GM12891 (cell line): ENCODE data around the gene VAV2.

ENCODE experiments used
- DNase-seq: peaks from one replicate; pipeline ENCODE4 v3.0.0; 2011; ENCODE audit warnings: low spot score; ENCODE audit not compliant: insufficient read length
- FAIRE-seq: peaks from 2 replicates; lab custom pipeline; 2011; peaks lifted over from hg19 to GRCh38; lab: Jason Lieb, UNC
- PAX5 ChIP-seq: IDR thresholded peaks from 2 replicates; pipeline ENCODE4 v1.6.1; 2011; ENCODE audit warnings: low read length, moderate library complexity, mild to moderate bottlenecking; ENCODE audit not compliant: insufficient read depth, severe bottlenecking
- POLR2A ChIP-seq: IDR thresholded peaks from 2 replicates; pipeline ENCODE4 v1.6.1; 2011; ENCODE audit warnings: low read depth, low read length, control low read depth
- POLR2AphosphoS5 ChIP-seq: IDR thresholded peaks from 2 replicates; pipeline ENCODE4 v1.6.1; 2011; ENCODE audit warnings: low read depth, low read length, control low read depth
- POU2F2 ChIP-seq: IDR thresholded peaks from 2 replicates; pipeline ENCODE4 v1.6.1; 2011; ENCODE audit warnings: low read depth, mild to moderate bottlenecking, control low read depth, low read length, moderate library complexity
- SPI1 ChIP-seq: IDR thresholded peaks from 2 replicates; pipeline ENCODE4 v1.6.1; 2011; ENCODE audit warnings: low read depth, low read length, control low read depth
- TAF1 ChIP-seq: IDR thresholded peaks from 2 replicates; pipeline ENCODE4 v1.6.1; 2011; ENCODE audit warnings: low read depth, low read length, control low read depth

VAV2 gene

GRCh38 chr9:133916159-133916541 lies 76.0 kb downstream of the VAV2 start:
- no peak for TF ChIP-seq POU2F2
- no peak for TF ChIP-seq SPI1
- TF ChIP-seq POLR2A = no peak
- no peak for TF ChIP-seq TAF1
- no peak for TF ChIP-seq PAX5
- no peak for TF ChIP-seq POLR2AphosphoS5
- DNase-seq (no peak), FAIRE-seq (no peak)

GRCh38 chr9:133915534-133916158 lies 76.5 kb downstream of the VAV2 start:
- FAIRE-seq (peak; percentile 85), DNase-seq (no peak)
- TF ChIP-seq POU2F2 (no peak; the same call in 1 of the 2 replicates), PAX5 (no peak), POLR2A (no peak), TAF1 (no peak), SPI1 (no peak), POLR2AphosphoS5 (no peak)

DNA sequence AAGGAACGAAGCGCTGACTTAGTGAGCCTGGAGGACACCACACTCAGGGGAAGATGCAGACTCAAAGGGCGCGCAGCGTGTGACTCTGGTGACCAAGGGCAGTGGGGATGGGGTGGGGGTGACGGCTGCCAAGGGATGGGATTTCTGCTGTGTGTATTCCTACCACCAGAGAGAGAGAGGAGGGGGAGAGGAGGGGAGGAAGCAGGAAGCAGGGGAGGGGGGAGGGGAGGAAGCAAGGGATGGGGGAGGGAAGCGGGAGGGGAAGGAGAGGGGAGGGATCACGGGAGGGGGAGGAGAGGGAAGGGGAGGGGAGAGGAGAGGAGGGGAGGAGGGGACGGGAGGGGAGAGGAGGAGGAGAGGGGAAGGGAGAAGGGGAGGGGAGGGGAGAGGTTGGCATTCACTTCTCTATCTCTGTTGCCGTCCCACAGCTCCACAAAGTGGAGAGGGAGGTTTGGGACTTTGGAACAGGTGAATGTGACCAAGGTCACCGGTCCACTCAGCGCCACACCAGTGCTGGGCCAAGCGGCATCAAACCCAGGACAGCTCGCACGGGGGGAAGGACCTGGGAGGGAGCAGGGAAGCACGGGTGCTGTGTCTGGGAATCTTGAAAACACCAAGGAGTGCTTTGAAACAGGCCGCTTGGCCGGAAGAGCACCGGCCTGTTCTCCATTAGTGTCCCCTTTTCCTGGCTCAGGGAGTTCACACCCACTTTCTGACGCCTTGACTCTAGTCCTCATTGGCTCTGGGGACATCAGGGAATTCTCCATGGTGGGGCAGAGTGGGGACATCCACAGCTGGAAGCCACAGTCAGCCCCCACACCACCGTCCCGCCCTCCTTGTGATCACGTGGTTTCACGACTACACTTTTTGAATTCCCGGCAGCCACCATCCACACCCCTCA lies 77.4 kb downstream of the VAV2 start:
- TF ChIP-seq SPI1 = no peak
- TF ChIP-seq TAF1 = no peak
- TF ChIP-seq PAX5 = no peak
- TF ChIP-seq POLR2A = no peak
- TF ChIP-seq POU2F2 = no peak
- no peak for TF ChIP-seq POLR2AphosphoS5
- no peak for DNase-seq
- FAIRE-seq = no peak

DNA sequence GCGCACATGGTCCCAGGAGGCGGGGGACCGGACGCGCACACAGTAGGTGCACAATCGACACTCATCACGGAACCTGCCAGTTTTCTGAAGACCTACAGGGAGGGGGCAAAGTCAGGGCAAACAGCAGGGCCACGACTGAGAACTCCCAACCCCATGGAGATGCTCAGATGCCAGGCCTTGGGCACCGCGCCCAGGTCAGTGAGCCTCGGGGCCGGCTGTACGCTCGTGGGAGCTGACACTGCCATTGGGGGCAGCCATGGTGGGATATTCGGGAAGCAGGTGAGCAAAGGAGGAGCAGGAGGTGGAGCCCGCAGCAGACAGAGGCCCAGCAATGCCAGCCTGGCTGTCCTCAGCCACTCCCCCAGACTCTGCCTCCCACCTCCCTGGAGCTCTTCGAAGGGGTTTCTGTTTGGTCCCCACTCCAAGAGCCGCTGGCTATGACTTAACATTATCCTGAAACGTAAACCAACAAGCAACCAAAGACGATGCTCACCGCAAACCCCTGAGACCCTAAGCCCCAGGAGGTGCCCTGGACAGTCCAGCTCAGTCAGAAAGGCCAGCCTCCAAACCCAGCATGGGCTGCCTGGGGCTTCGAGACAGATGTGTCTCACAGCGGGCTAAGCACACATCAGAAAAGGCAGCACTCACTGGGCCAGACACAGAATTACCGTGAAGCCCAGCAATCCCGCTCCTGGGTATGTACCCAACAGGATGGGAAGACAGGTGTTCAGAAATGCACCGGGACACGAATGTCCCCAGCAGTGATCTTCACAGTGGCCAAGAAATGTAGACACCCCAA lies 78.4 kb downstream of the VAV2 start:
- TF ChIP-seq POU2F2 (no peak), TAF1 (no peak), POLR2AphosphoS5 (no peak), SPI1 (no peak), PAX5 (no peak), POLR2A (no peak)
- no peak for FAIRE-seq
- no peak for DNase-seq

GRCh38 chr9:133910855-133911514 lies 81.1 kb downstream of the VAV2 start:
- DNase-seq = no peak
- FAIRE-seq = peak; percentile 5
- no peak for TF ChIP-seq POLR2A

GRCh38 chr9:133906932-133907910 lies 84.9 kb downstream of the VAV2 start:
- DNase-seq = no peak
- no peak for FAIRE-seq
- TF ChIP-seq POLR2A (no peak), PAX5 (no peak), POLR2AphosphoS5 (no peak), TAF1 (no peak), POU2F2 (no peak), SPI1 (no peak)

DNA sequence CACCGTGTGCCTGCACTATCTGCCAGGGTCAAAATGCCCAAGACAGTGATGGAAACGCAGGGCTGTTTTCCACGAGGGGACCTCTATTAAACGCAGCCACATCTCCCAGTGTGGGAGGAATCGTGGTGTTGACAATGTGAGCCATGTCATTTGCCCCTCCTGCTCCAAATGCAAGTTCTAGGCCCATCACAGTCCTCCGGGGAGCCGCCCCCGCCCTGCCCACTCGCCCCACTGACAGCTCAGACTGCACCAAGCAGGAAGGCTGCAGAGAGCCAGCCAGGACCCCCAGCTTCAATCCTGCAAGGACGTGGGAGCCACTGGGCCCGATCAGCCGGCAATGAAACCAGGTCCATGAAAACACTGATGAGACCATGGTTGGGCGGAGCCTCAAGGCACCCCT lies 85.9 kb downstream of the VAV2 start:
- FAIRE-seq (no peak), DNase-seq (no peak)
- TF ChIP-seq POLR2A = no peak
- no peak for TF ChIP-seq POLR2AphosphoS5
- no peak for TF ChIP-seq SPI1
- no peak for TF ChIP-seq TAF1
- no peak for TF ChIP-seq POU2F2
- TF ChIP-seq PAX5 = no peak

DNA sequence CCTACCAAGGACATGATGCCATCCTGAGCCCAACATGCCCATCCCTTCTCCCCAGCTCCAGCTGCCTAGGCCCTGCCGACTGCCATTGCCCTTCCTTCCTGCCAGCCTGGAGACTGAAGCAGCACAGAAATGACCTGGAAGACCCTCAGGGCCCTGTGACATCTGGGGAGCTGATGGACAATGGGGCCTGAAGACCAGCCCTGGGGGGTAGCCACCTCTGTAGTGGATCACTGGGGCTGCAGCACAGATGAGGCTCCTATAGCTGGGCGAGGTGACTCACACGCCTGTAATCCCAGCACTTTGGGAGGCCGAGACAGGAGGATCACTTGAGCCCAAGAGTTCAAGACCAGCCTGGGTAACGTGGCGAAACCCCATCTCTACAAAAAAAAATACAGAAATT lies 86.6 kb downstream of the VAV2 start:
- no peak for TF ChIP-seq SPI1
- no peak for TF ChIP-seq POLR2AphosphoS5
- FAIRE-seq = no peak
- no peak for DNase-seq
